Kasumi-1 (cell line): Measurements from ENCODE around the gene INTS3.
"Not testable (repeated sequence)": the region's sequence is repeated elsewhere in the genome, so short reads cannot be mapped to it uniquely, and the experiment has no call there.

ENCODE experiments used
- DNase-seq, 2 experiments: peaks; one replicate each; lab custom pipeline; 2025; lab: John Stamatoyannopoulos, UW

Gene INTS3

GRCh38 chr1:153760440-153760839 is 32.6 kb downstream of the INTS3 start:
- DNase-seq = no peak

- DNase-seq = no peak
Measured at GRCh38 chr1:153763365-153764225, 35.7 kb downstream of the INTS3 start.

- no peak for DNase-seq
Measured at GRCh38 chr1:153764310-153764709, 36.5 kb downstream of the INTS3 start.

- not testable (repeated sequence) for DNase-seq
Measured at GRCh38 chr1:153766663-153767062, 38.8 kb downstream of the INTS3 start.

- DNase-seq = no peak
Measured at GRCh38 chr1:153767519-153767918, 39.7 kb downstream of the INTS3 start.

- DNase-seq = no peak
Measured at GRCh38 chr1:153768316-153769181, 40.7 kb downstream of the INTS3 start.

GRCh38 chr1:153769221-153769620 is 41.4 kb downstream of the INTS3 start:
- peak; percentile 33 to 38 for DNase-seq

- DNase-seq = no peak
Measured at GRCh38 chr1:153770797-153771196, 42.9 kb downstream of the INTS3 start.

GRCh38 chr1:153771261-153771660 is 43.4 kb downstream of the INTS3 start:
- DNase-seq = peak in 1 of 2 experiments; percentile 1

GRCh38 chr1:153771841-153772593 is 44.2 kb downstream of the INTS3 start:
- DNase-seq = peak in 1 of 2 experiments; percentile 7

- peak; percentile 9 to 33 for DNase-seq
Measured at GRCh38 chr1:153773096-153773921, 45.5 kb downstream of the INTS3 start.

- peak; percentile 18 to 33 for DNase-seq
Measured at GRCh38 chr1:153774026-153774595, 46.3 kb downstream of the INTS3 start.

- no peak for DNase-seq
Measured at GRCh38 chr1:153774780-153775457, 47.1 kb downstream of the INTS3 start, which contains the start of gene SLC27A3. Gene SLC27A3 (plus strand): TSS chr1:153775407. CDS start chr1:153775498, 91 bp downstream.

- DNase-seq = peak; percentile 72 to 74
Measured at GRCh38 chr1:153775458-153776327, 47.8 kb downstream of the INTS3 start.

GRCh38 chr1:153776352-153776751 is 48.5 kb downstream of the INTS3 start:
- no peak for DNase-seq

GRCh38 chr1:153776845-153777370 is 49.1 kb downstream of the INTS3 start:
- no peak for DNase-seq

GRCh38 chr1:153777648-153778047 is 49.8 kb downstream of the INTS3 start:
- no peak for DNase-seq

GRCh38 chr1:153778051-153778823 is 50.4 kb downstream of the INTS3 start:
- DNase-seq = no peak
